Endothelial cell of umbilical vein (primary cell): Measurements from ENCODE around the gene TMEM184B. TPM values are rescaled to one million over a fixed set of nuclear protein-coding genes. Genes with fewer than 3 reads are reported as not detected.

ENCODE experiments used
- BruUV-seq: library from RNA; stranded (reverse); fragments of 400-500 nt; replicated peaks from 2 replicates; lab custom pipeline; 2021; lab: Mats Ljungman, UMichigan
- CTCF ChIA-PET: fragments of 300-600, 350-600 bp; sonication (Branson Sonifier 250); formaldehyde crosslinking; loops from one replicate; lab custom pipeline; 2021; ENCODE audit warnings: antibody characterized with exemption, inconsistent platforms; lab: Charles Lee
- POLR2A ChIA-PET: fragments of 300-600, 350-600 bp; sonication (Branson Sonifier 250); formaldehyde crosslinking; loops from one replicate; lab custom pipeline; 2021; ENCODE audit warnings: antibody characterized with exemption, inconsistent platforms; lab: Charles Lee
- DNase-seq: peaks from one replicate; pipeline ENCODE4 v3.0.0-alpha.2; 2011; ENCODE audit warnings: low read depth, low spot score
- FAIRE-seq: peaks from 2 replicates; lab custom pipeline; 2011; peaks lifted over from hg19 to GRCh38; lab: Jason Lieb, UNC
- H2AFZ ChIP-seq: 2 replicates; pipeline ENCODE4 v1.6.0; 2012; ENCODE audit warnings: low read depth, low read length, control low read depth, inconsistent platforms
- H3K27ac ChIP-seq: 2 replicates; pipeline ENCODE4 v1.5.1; 2011; ENCODE audit warnings: low read depth, mild to moderate bottlenecking, control low read depth, low read length, moderate library complexity; ENCODE audit not compliant: insufficient read depth
- H3K27me3 ChIP-seq, 2 experiments: 2 replicates each; pipeline versions ENCODE4 v1.6.0 to v1.6.1; 2011; ENCODE audit warnings: low read length in 2 of 2, mixed read lengths in 1 of 2; ENCODE audit not compliant: control insufficient read depth in 2 of 2, insufficient read depth in 2 of 2
- H3K36me3 ChIP-seq, 2 experiments: 2 replicates in 1 of 2; 3 replicates in 1 of 2; pipeline ENCODE4 v1.5.1; 2011; ENCODE audit warnings: low read length in 2 of 2, mild to moderate bottlenecking in 1 of 2, moderate library complexity in 1 of 2; ENCODE audit not compliant: control insufficient read depth in 2 of 2, insufficient read depth in 2 of 2; ENCODE audit errors: extremely low read depth in 1 of 2
- H3K4me1 ChIP-seq: 3 replicates; pipeline ENCODE4 v1.5.1; 2011; ENCODE audit warnings: mild to moderate bottlenecking, low read length; ENCODE audit not compliant: control insufficient read depth, insufficient read depth; ENCODE audit errors: extremely low read depth
- H3K4me2 ChIP-seq: 2 replicates; pipeline ENCODE4 v1.6.1; 2011; ENCODE audit warnings: low read length, control low read depth, mixed read lengths; ENCODE audit not compliant: insufficient read depth
- H3K4me3 ChIP-seq, 3 experiments: fragments of 200-600 bp in 1 of 3; sonication (generic), shearing (Covaris generic) in 1 of 3; replicated peaks in 1 of 3; 2 replicates each; pipeline ENCODE4 v1.5.1; 2011 to 2016; ENCODE audit warnings: control low read depth in 3 of 3, low read length in 3 of 3, mild to moderate bottlenecking in 2 of 3, inconsistent platforms in 1 of 3, low read depth in 1 of 3, moderate library complexity in 1 of 3; ENCODE audit not compliant: insufficient read depth in 1 of 3
- H3K79me2 ChIP-seq: 2 replicates; pipeline ENCODE4 v1.6.0; 2012; ENCODE audit warnings: low read length, inconsistent platforms; ENCODE audit not compliant: control insufficient read depth, insufficient read depth
- H3K9ac ChIP-seq: replicated peaks from 2 replicates; pipeline ENCODE3; 2011; ENCODE audit warnings: low read length, control low read depth; ENCODE audit not compliant: insufficient read depth; ENCODE audit errors: extremely low read depth
- H3K9me1 ChIP-seq: replicated peaks from 3 replicates; pipeline ENCODE4 v1.6.0; 2011; ENCODE audit warnings: mild to moderate bottlenecking, low read length; ENCODE audit not compliant: control insufficient read depth, insufficient read depth; ENCODE audit errors: extremely low read depth
- H3K9me3 ChIP-seq: replicated peaks from 2 replicates; pipeline ENCODE4 v1.5.1; 2012; ENCODE audit warnings: low read length, inconsistent platforms; ENCODE audit not compliant: control insufficient read depth, insufficient read depth
- H4K20me1 ChIP-seq: replicated peaks from 2 replicates; pipeline ENCODE3; 2011; ENCODE audit warnings: mild to moderate bottlenecking, low read length; ENCODE audit not compliant: control insufficient read depth, insufficient read depth; ENCODE audit errors: extremely low read depth
- EZH2 ChIP-seq: IDR thresholded peaks from 2 replicates; pipeline ENCODE4 v1.6.1; 2012; ENCODE audit warnings: borderline replicate concordance, low read depth, mild to moderate bottlenecking, moderate library complexity, low read length, inconsistent platforms; ENCODE audit not compliant: severe bottlenecking
- FOS ChIP-seq: IDR thresholded peaks from 2 replicates; pipeline ENCODE4 v1.6.1; 2011; ENCODE audit warnings: mild to moderate bottlenecking, low read length, moderate library complexity, borderline replicate concordance; ENCODE audit not compliant: insufficient read depth
- GATA2 ChIP-seq: IDR thresholded peaks from 2 replicates; pipeline ENCODE4 v1.7.0; 2011; ENCODE audit warnings: low read depth, mild to moderate bottlenecking, moderate library complexity, mixed read lengths, low read length; ENCODE audit not compliant: insufficient read length, insufficient read depth
- JUN ChIP-seq: IDR thresholded peaks from 2 replicates; pipeline ENCODE4 v1.6.1; 2011; ENCODE audit warnings: borderline replicate concordance, low read depth; ENCODE audit not compliant: insufficient read length, insufficient read depth
- MYC ChIP-seq: IDR thresholded peaks from one replicate; pipeline ENCODE4 v1.6.1; 2011; ENCODE audit warnings: mild to moderate bottlenecking, low read depth, low read length
- POLR2A ChIP-seq: IDR thresholded peaks from 2 replicates; pipeline ENCODE4 v1.6.1; 2012; ENCODE audit warnings: low read depth, mild to moderate bottlenecking, control low read depth, low read length
- POLR2AphosphoS5 ChIP-seq: IDR thresholded peaks from 2 replicates; pipeline ENCODE4 v1.6.1; 2012; ENCODE audit warnings: low read depth, mild to moderate bottlenecking, control low read depth, low read length, moderate library complexity; ENCODE audit not compliant: insufficient read depth
- dilution Hi-C: fragments of 300-500 bp; cut with MboI; formaldehyde crosslinking; loops from one replicate; pipeline ENCODE4 v1.15.0; 2019; ENCODE audit warnings: low sequenced_read_pairs; ENCODE audit not compliant: extremely low pct_ligation_motif_present
- intact Hi-C: fragments of 100-400 bp; cut with micrococcal nuclease; formaldehyde crosslinking; loops from one replicate; pipeline ENCODE4 v1.10.0; 2022
- polyA plus RNA-seq, 4 experiments: library from polyadenylated mRNA; depleted of rRNA in 3 of 4; stranded (reverse) in 3 of 4; unstranded in 1 of 4; fragments of >200 nt; gene quantifications; 2 replicates each; pipeline versions ENCODE4 v1.2.1 to v1.2.3, GENCODE V29; 2011 to 2012; ENCODE audit warnings: missing spikeins in 1 of 4
- total RNA-seq: library from RNA; stranded (reverse); gene quantifications from 2 replicates; pipeline ENCODE4 v1.2.3, GENCODE V29; 2021
- TF ChIP-seq, protein P1 (sequence below): IDR thresholded peaks from 2 replicates; pipeline ENCODE4 v1.6.1; 2011; ENCODE audit not compliant: insufficient read depth, insufficient read length
- TF ChIP-seq, protein P2 (sequence below), 2 donors: IDR thresholded peaks; 1 replicate in 1 of 2; 2 replicates in 1 of 2; pipeline ENCODE4 v1.5.1; 2011; ENCODE audit warnings: low read length in 2 of 2, mild to moderate bottlenecking in 2 of 2, moderate library complexity in 2 of 2, control low read depth in 1 of 2, inconsistent platforms in 1 of 2, low read depth in 1 of 2; ENCODE audit not compliant: insufficient read depth in 1 of 2; ENCODE audit errors: extremely low read depth in 1 of 2

TMEM184B gene
- total and polyA plus RNA-seq, 2 donors (not counting 3 experiments of a cell fraction or from before 2014, with no cell fraction given), result 72.5 to 96.6 TPM

DNA sequence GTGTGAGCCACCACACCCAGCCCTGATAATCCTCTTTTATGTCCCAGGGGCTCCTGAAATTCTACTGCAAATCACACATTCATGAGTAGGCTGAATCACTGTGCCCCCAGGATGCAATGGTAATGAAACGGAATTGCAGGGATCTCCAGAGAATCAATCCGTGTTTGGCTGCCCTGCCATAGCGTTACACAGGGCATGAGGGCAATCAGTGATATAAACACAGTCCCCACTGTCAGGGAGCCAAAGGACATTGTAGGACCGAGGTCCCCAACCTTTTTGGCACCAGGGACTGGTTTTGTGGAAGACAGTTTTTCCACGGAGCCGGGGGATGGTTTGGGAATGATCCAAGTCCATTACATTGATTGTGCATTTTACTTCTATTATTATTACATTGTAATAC, 82.2 kb downstream of the TMEM184B start:
- H3K9me1 ChIP-seq, result no peaks in the 10 kb centered on the region

More for the DNA sequence above, 82.2 kb downstream of the TMEM184B start:
- no TSS peak for BruUV-seq
- no peaks in the 10 kb centered on the region for H3K36me3 ChIP-seq
- ChIA-PET CTCF (interaction anchor here (1.6 kb wide), 1 partner anchor 76 kb away, joined by 5 read pairs; no protein-coding TSS in a partner anchor), POLR2A (no interaction called here)
- no peak overlapping the region for H3K9ac ChIP-seq
- FAIRE-seq (no peak), DNase-seq (no peak)
- H2AFZ ChIP-seq, result no peak overlapping the region
- no peaks in the 10 kb centered on the region for H3K79me2 ChIP-seq
- H3K9me3 ChIP-seq, result no peaks in the 10 kb centered on the region
- TF ChIP-seq JUN, result no peak
- no peak for TF ChIP-seq EZH2
- TF ChIP-seq GATA2, result no peak
- no peak for TF ChIP-seq FOS
- no peak for TF ChIP-seq MYC
- TF ChIP-seq, protein P1, sequence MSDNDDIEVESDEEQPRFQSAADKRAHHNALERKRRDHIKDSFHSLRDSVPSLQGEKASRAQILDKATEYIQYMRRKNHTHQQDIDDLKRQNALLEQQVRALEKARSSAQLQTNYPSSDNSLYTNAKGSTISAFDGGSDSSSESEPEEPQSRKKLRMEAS, result no peak
- TF ChIP-seq POLR2A, result no peak
- TF ChIP-seq POLR2AphosphoS5, result no peak
- TF ChIP-seq, protein P2, sequence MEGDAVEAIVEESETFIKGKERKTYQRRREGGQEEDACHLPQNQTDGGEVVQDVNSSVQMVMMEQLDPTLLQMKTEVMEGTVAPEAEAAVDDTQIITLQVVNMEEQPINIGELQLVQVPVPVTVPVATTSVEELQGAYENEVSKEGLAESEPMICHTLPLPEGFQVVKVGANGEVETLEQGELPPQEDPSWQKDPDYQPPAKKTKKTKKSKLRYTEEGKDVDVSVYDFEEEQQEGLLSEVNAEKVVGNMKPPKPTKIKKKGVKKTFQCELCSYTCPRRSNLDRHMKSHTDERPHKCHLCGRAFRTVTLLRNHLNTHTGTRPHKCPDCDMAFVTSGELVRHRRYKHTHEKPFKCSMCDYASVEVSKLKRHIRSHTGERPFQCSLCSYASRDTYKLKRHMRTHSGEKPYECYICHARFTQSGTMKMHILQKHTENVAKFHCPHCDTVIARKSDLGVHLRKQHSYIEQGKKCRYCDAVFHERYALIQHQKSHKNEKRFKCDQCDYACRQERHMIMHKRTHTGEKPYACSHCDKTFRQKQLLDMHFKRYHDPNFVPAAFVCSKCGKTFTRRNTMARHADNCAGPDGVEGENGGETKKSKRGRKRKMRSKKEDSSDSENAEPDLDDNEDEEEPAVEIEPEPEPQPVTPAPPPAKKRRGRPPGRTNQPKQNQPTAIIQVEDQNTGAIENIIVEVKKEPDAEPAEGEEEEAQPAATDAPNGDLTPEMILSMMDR (IDR thresholded peaks at IDR 0.05; ENCODE audit: extremely low read depth in 1 of 2, insufficient read depth in 1 of 2, low read depth in 1 of 2, low read length in 2 of 2), result no peak
- no peak overlapping the region for H3K4me3 ChIP-seq
- dilution Hi-C loops (no loop called here), intact Hi-C loops (no loop called here)
- H3K4me2 ChIP-seq, result no peak overlapping the region
- no peaks in the 10 kb centered on the region for H4K20me1 ChIP-seq
- peaks cover 10% of the 10 kb centered on the region for H3K4me1 ChIP-seq
- no peaks in the 10 kb centered on the region for H3K27me3 ChIP-seq
- H3K27ac ChIP-seq, result no peak overlapping the region
